SW480 (cell line): ENCODE results near the gene TPP2.
A peak's percentile ranks its signal among the peaks of the same experiment; 100 is the strongest.

Source experiments
- DNase-seq: peaks from one replicate; pipeline ENCODE4 v3.0.0-alpha.2; 2016; ENCODE audit warnings: low spot score

Gene TPP2

GRCh38 chr13:102597029-102597961 lies 509 bp downstream of the TPP2 start:
- peak; percentile 16 for DNase-seq

GRCh38 chr13:102598061-102598460 lies 1.3 kb downstream of the TPP2 start:
- DNase-seq, result no peak

GRCh38 chr13:102599426-102600012 lies 2.7 kb downstream of the TPP2 start:
- no peak for DNase-seq

GRCh38 chr13:102606537-102607309 lies 9.9 kb downstream of the TPP2 start:
- DNase-seq, result no peak

- no peak for DNase-seq
Observed at GRCh38 chr13:102608974-102609373, 12.2 kb downstream of the TPP2 start.

- no peak for DNase-seq
Observed at GRCh38 chr13:102609696-102610095, 12.9 kb downstream of the TPP2 start.

- DNase-seq, result no peak
Observed at GRCh38 chr13:102610296-102610895, 13.6 kb downstream of the TPP2 start.

GRCh38 chr13:102617697-102618350 lies 21.0 kb downstream of the TPP2 start:
- no peak for DNase-seq

- DNase-seq, result no peak
Observed at GRCh38 chr13:102620516-102620915, 23.7 kb downstream of the TPP2 start.

GRCh38 chr13:102626928-102627327 lies 30.1 kb downstream of the TPP2 start:
- no peak for DNase-seq

- DNase-seq, result no peak
Observed at GRCh38 chr13:102628559-102628958, 31.8 kb downstream of the TPP2 start.

GRCh38 chr13:102631198-102631597 lies 34.4 kb downstream of the TPP2 start:
- no peak for DNase-seq

- no peak for DNase-seq
Observed at GRCh38 chr13:102638741-102639140, 42.0 kb downstream of the TPP2 start.

- DNase-seq, result no peak
Observed at GRCh38 chr13:102642029-102642428, 45.2 kb downstream of the TPP2 start.

GRCh38 chr13:102642475-102642874 lies 45.7 kb downstream of the TPP2 start:
- no peak for DNase-seq

- DNase-seq, result no peak
Observed at GRCh38 chr13:102643656-102644055, 46.9 kb downstream of the TPP2 start.

GRCh38 chr13:102645701-102646100 lies 48.9 kb downstream of the TPP2 start:
- no peak for DNase-seq

GRCh38 chr13:102648046-102648445 lies 51.3 kb downstream of the TPP2 start:
- DNase-seq, result no peak

- no peak for DNase-seq
Observed at GRCh38 chr13:102650444-102650843, 53.7 kb downstream of the TPP2 start.

- DNase-seq, result no peak
Observed at GRCh38 chr13:102651392-102651791, 54.6 kb downstream of the TPP2 start.

- DNase-seq, result no peak
Observed at GRCh38 chr13:102651892-102652291, 55.1 kb downstream of the TPP2 start.

GRCh38 chr13:102654756-102655155 lies 58.0 kb downstream of the TPP2 start:
- DNase-seq, result no peak
